ENCODE data around the gene ZC3H6.

ZC3H6 gene

GRCh38 chr2:112293636-112294401, 18.4 kb downstream of the ZC3H6 start:
- Mint-ChIP-seq H3K4me1 (ENCODE audit: low read depth) (peaks cover 5% of the 10 kb centered on the region), H3K9me3 (no peaks in the 10 kb centered on the region), H3K4me3 (no peak overlapping the region), H3K27me3 (no peaks in the 10 kb centered on the region), H3K27ac (no peak overlapping the region), H3K36me3 (ENCODE audit: low read depth) (no peaks in the 10 kb centered on the region)
- intact Hi-C loops (cut with micrococcal nuclease): no loop called here

GRCh38 chr2:112295407-112296078, 20.1 kb downstream of the ZC3H6 start:
- Mint-ChIP-seq H3K27ac (no peak overlapping the region), H3K36me3 (ENCODE audit: low read depth) (peaks cover 10% of the 10 kb centered on the region), H3K4me1 (ENCODE audit: low read depth) (no peaks in the 10 kb centered on the region), H3K4me3 (no peak overlapping the region), H3K9me3 (no peaks in the 10 kb centered on the region), H3K27me3 (no peaks in the 10 kb centered on the region)
- intact Hi-C loops (cut with micrococcal nuclease): no loop called here

GRCh38 chr2:112296407-112296806, 21.0 kb downstream of the ZC3H6 start:
- Mint-ChIP-seq H3K4me3 (no peak overlapping the region), H3K36me3 (ENCODE audit: low read depth) (peaks cover 19% of the 10 kb centered on the region), H3K27ac (no peak overlapping the region), H3K9me3 (no peaks in the 10 kb centered on the region), H3K4me1 (ENCODE audit: low read depth) (no peaks in the 10 kb centered on the region), H3K27me3 (no peaks in the 10 kb centered on the region)
- intact Hi-C loops (cut with micrococcal nuclease): no loop called here

GRCh38 chr2:112301171-112301584, 25.8 kb downstream of the ZC3H6 start:
- H3K4me1 Mint-ChIP-seq (ENCODE audit: low read depth): no peaks in the 10 kb centered on the region
- intact Hi-C loops (cut with micrococcal nuclease): no loop called here
- H3K36me3 Mint-ChIP-seq (ENCODE audit: low read depth): peaks cover 42% of the 10 kb centered on the region
- no peak overlapping the region for H3K4me3 Mint-ChIP-seq
- no peak overlapping the region for H3K27ac Mint-ChIP-seq
- no peaks in the 10 kb centered on the region for H3K27me3 Mint-ChIP-seq
- H3K9me3 Mint-ChIP-seq: no peaks in the 10 kb centered on the region

- intact Hi-C loops (cut with micrococcal nuclease): no loop called here
- Mint-ChIP-seq H3K9me3 (no peaks in the 10 kb centered on the region), H3K4me3 (no peak overlapping the region)
Observed at GRCh38 chr2:112301973-112302372, 26.6 kb downstream of the ZC3H6 start.

GRCh38 chr2:112304298-112304941, 29.0 kb downstream of the ZC3H6 start:
- Mint-ChIP-seq H3K36me3 (ENCODE audit: low read depth) (peaks cover 57% of the 10 kb centered on the region), H3K27ac (no peak overlapping the region), H3K27me3 (no peaks in the 10 kb centered on the region), H3K9me3 (no peaks in the 10 kb centered on the region), H3K4me3 (no peak overlapping the region), H3K4me1 (ENCODE audit: low read depth) (no peaks in the 10 kb centered on the region)
- intact Hi-C loops (cut with micrococcal nuclease): no loop called here

More at GRCh38 chr2:112301973-112302372, 26.6 kb downstream of the ZC3H6 start:
- Mint-ChIP-seq H3K27me3 (no peaks in the 10 kb centered on the region), H3K27ac (no peak overlapping the region), H3K36me3 (ENCODE audit: low read depth) (peaks cover 50% of the 10 kb centered on the region), H3K4me1 (ENCODE audit: low read depth) (no peaks in the 10 kb centered on the region)

GRCh38 chr2:112305132-112305531, 29.7 kb downstream of the ZC3H6 start:
- intact Hi-C loops (cut with micrococcal nuclease): no loop called here
- H3K36me3 Mint-ChIP-seq (ENCODE audit: low read depth): peaks cover 57% of the 10 kb centered on the region
- H3K4me1 Mint-ChIP-seq (ENCODE audit: low read depth): no peaks in the 10 kb centered on the region
- no peak overlapping the region for H3K4me3 Mint-ChIP-seq
- no peaks in the 10 kb centered on the region for H3K9me3 Mint-ChIP-seq
- H3K27me3 Mint-ChIP-seq: no peaks in the 10 kb centered on the region
- H3K27ac Mint-ChIP-seq: no peak overlapping the region

- H3K4me3 Mint-ChIP-seq: no peak overlapping the region
- intact Hi-C loops (cut with micrococcal nuclease): loop anchor here (10.0 kb wide), 2 partner anchors 46 to 186 kb away; no protein-coding TSS in a partner anchor
- H3K27ac Mint-ChIP-seq: no peak overlapping the region
- H3K27me3 Mint-ChIP-seq: no peaks in the 10 kb centered on the region
- no peaks in the 10 kb centered on the region for H3K4me1 Mint-ChIP-seq (ENCODE audit: low read depth)
- H3K36me3 Mint-ChIP-seq (ENCODE audit: low read depth): peaks cover 46% of the 10 kb centered on the region
- H3K9me3 Mint-ChIP-seq: no peaks in the 10 kb centered on the region
Observed at GRCh38 chr2:112310906-112311305, 35.5 kb downstream of the ZC3H6 start.

- intact Hi-C loops (cut with micrococcal nuclease): loop anchor here (10.0 kb wide), 2 partner anchors 47 to 187 kb away; no protein-coding TSS in a partner anchor
- Mint-ChIP-seq H3K27ac (no peak overlapping the region), H3K9me3 (no peaks in the 10 kb centered on the region), H3K36me3 (ENCODE audit: low read depth) (peaks cover 42% of the 10 kb centered on the region), H3K4me1 (ENCODE audit: low read depth) (no peaks in the 10 kb centered on the region), H3K4me3 (no peak overlapping the region), H3K27me3 (no peaks in the 10 kb centered on the region)
Observed at GRCh38 chr2:112311932-112312331, 36.5 kb downstream of the ZC3H6 start.

- Mint-ChIP-seq H3K27me3 (no peaks in the 10 kb centered on the region), H3K9me3 (no peaks in the 10 kb centered on the region), H3K27ac (no peak overlapping the region), H3K4me1 (ENCODE audit: low read depth) (no peaks in the 10 kb centered on the region), H3K4me3 (no peak overlapping the region), H3K36me3 (ENCODE audit: low read depth) (peaks cover 40% of the 10 kb centered on the region)
- intact Hi-C loops (cut with micrococcal nuclease): loop anchor here (10.0 kb wide), 2 partner anchors 48 to 188 kb away; no protein-coding TSS in a partner anchor
Observed at GRCh38 chr2:112312821-112313220, 37.4 kb downstream of the ZC3H6 start.

GRCh38 chr2:112314856-112315255, 39.5 kb downstream of the ZC3H6 start:
- Mint-ChIP-seq H3K27me3 (no peaks in the 10 kb centered on the region), H3K4me3 (no peak overlapping the region), H3K9me3 (no peaks in the 10 kb centered on the region), H3K4me1 (ENCODE audit: low read depth) (no peaks in the 10 kb centered on the region), H3K36me3 (ENCODE audit: low read depth) (peaks cover 52% of the 10 kb centered on the region), H3K27ac (no peak overlapping the region)
- intact Hi-C loops (cut with micrococcal nuclease): loop anchor here (10.0 kb wide), 2 partner anchors 50 to 190 kb away; no protein-coding TSS in a partner anchor

GRCh38 chr2:112317303-112318158, 42.1 kb downstream of the ZC3H6 start:
- no peaks in the 10 kb centered on the region for H3K9me3 Mint-ChIP-seq
- no peaks in the 10 kb centered on the region for H3K27me3 Mint-ChIP-seq
- no peak overlapping the region for H3K27ac Mint-ChIP-seq
- H3K4me1 Mint-ChIP-seq (ENCODE audit: low read depth): no peaks in the 10 kb centered on the region
- H3K4me3 Mint-ChIP-seq: no peak overlapping the region
- intact Hi-C loops (cut with micrococcal nuclease): loop anchor here (10.0 kb wide), 2 partner anchors 53 to 193 kb away; no protein-coding TSS in a partner anchor
- peaks cover 47% of the 10 kb centered on the region for H3K36me3 Mint-ChIP-seq (ENCODE audit: low read depth)

- Mint-ChIP-seq H3K9me3 (no peaks in the 10 kb centered on the region), H3K27me3 (no peaks in the 10 kb centered on the region), H3K27ac (no peak overlapping the region), H3K36me3 (ENCODE audit: low read depth) (peaks cover 51% of the 10 kb centered on the region), H3K4me1 (ENCODE audit: low read depth) (no peaks in the 10 kb centered on the region), H3K4me3 (no peak overlapping the region)
- intact Hi-C loops (cut with micrococcal nuclease): loop anchor here (10.0 kb wide), 2 partner anchors 54 to 194 kb away; no protein-coding TSS in a partner anchor
Observed at GRCh38 chr2:112318515-112318914, 43.1 kb downstream of the ZC3H6 start.
